HG02759 (cell line): ENCODE results near the gene HTR2B.
"Not testable (repeated sequence)": the region's sequence is repeated elsewhere in the genome, so short reads cannot be mapped to it uniquely, and the experiment has no call there.

Experiments
- ATAC-seq: cut with Tn5 transposase; IDR thresholded peaks from one replicate; pipeline ENCODE4 v1.9.1; 2021; ENCODE audit warnings: mild to moderate bottlenecking, moderate library complexity; ENCODE audit not compliant: unreplicated experiment

HTR2B gene

GRCh38 chr2:231124838-231125568, at the start of gene HTR2B:
TSS of gene HTR2B (minus strand) at chr2:231125042. CDS start at chr2:231123764, 1,278 bp downstream.
- no peak for ATAC-seq

DNA sequence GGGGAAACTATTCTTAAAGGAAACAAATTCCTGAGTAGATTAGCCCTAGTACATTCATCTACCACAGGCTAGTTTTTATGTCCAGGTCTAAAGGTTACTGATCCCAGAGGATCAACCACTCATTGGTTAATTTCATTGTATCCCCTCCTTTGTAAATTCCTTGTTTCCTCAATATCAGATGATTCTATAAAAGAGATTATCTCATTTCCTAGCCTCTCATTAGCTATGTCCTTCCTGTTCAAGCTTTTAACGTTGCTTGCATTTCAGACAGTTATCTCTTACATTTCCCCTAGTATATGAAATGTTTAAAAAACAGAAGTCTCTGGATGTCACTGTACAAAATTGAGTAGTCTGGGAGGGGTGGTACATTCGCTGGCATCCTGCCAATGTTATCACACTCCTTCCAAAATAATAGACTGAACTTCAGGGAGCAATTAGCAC, 49.4 kb upstream of the HTR2B start:
- no peak for ATAC-seq

DNA sequence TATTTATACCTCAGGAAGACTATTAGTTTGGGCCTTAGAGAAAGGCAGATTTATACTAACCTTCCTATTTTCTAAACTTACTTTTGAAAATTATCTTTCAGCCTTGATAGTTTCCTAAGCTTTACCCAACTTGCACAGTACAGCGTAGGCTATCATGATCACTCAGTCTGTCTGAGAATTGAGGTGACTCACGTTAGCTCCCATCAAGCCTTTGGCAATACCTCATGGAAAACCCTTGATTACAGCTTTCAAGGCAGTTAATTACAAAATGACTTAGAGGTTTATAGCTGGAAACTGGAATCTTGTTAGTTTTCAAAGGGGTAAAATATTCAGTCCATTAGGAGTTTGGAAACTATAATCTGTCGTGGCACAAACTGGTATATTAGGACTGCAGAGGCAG, 47.2 kb upstream of the HTR2B start:
- ATAC-seq = no peak

DNA sequence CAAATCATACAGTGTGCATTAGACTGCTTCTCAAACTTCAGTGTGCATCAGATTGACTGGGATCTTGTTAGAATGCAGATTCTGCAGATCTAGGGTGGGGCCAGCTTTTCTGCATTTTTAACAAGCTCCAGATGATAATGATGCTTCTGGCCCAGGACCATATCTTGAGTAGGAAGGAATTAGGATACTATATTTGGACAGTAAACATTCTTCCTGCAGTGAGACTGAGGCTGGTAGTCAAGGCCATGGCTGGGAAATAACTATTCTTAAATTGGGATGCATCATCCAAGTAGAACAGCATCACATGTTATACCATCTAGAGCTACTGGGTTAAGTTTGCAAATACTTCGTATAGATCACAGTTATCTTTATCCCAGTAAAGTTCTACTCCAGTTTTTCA, 45.2 kb upstream of the HTR2B start:
- no peak for ATAC-seq

GRCh38 chr2:231169488-231169887, 44.6 kb upstream of the HTR2B start:
- no peak for ATAC-seq

DNA sequence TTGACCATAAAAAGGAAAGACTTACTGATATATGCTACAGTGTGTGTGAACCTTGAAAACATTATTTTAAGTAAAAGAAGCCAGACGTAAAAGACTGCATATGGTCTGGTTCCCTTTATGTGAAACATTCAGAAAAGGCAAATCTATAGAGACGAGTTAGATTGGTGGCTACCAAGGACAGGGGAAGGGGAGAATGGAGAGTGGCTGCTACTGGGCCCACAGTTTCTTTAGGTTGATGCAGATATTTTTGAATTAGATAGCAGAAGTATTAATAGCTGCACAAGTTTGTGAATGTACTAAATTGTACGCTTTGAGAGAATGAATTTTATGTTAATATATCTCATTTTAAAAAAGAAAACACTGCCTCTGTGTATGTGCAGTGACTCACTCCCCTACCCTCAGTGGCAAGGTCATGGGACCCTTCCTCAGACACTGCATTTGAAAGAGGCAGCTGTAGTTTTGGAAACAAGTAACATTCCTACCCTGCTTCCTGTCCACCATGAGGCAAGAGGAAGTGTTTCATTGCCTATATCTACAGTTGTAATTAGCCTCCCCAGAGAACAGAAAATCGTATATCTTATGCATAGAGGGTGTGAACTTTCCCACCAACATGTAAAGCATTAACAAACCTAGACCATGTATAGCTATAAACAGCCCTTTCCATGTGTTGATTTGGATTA, 43.8 kb upstream of the HTR2B start:
- no peak for ATAC-seq

DNA sequence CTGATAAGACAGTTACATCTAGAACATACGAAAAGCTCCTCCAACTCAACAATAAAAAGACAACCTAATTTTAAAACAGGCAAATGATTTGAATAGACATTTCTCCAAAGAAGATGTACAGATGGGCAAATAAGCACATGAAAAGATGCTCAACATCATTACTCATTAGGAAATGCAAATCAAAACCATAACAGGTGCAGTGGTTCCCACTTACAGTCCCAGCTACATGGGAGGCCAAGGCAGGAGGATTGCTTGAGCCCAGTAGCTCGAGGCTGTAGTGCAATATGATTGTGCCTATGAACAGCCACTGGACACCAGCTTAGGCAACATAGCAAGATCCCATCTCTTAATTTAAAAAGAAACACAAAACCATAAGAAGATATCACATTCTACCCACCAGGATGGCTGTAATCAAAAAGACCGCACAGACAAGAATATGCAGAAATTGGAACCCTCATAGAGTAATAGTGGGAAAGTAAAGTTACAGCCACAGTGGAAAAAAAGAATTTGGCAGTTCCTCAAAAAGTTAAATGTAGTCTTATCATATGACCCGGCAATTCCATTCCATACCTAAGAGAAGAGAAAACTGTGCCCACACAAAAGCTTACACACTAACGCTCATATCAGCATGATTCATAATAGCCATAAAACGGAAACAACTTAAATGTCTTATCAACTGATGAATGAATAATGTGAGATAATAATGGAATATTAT, 43.1 kb upstream of the HTR2B start:
- no peak for ATAC-seq

- ATAC-seq = no peak
Observed at GRCh38 chr2:231163414-231164095, 38.7 kb upstream of the HTR2B start.

GRCh38 chr2:231163011-231163410, 38.2 kb upstream of the HTR2B start:
- ATAC-seq = no peak

GRCh38 chr2:231161877-231162329, 37.1 kb upstream of the HTR2B start:
- ATAC-seq = no peak

GRCh38 chr2:231161252-231161839, 36.5 kb upstream of the HTR2B start:
- ATAC-seq = no peak

GRCh38 chr2:231160701-231161100, 35.9 kb upstream of the HTR2B start:
- no peak for ATAC-seq

DNA sequence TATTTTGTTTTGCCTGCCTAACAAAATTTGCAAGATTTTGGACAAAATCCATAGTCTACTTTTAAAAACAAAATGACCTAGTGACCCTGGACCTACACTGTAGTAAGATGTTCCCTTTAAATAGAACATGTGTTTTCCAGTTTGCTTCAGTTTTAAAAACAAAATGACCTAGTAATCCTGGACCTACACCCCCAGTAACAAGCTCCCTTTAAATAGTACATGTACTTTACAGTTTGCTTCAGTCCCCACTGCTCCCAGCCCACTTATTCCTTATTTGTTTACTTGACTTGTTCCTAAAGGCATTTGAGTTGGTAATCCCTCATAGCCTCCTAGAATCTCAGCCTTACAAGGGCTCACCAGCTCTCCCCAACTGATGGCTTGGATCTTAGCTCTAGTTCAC, 34.5 kb upstream of the HTR2B start:
- no peak for ATAC-seq

DNA sequence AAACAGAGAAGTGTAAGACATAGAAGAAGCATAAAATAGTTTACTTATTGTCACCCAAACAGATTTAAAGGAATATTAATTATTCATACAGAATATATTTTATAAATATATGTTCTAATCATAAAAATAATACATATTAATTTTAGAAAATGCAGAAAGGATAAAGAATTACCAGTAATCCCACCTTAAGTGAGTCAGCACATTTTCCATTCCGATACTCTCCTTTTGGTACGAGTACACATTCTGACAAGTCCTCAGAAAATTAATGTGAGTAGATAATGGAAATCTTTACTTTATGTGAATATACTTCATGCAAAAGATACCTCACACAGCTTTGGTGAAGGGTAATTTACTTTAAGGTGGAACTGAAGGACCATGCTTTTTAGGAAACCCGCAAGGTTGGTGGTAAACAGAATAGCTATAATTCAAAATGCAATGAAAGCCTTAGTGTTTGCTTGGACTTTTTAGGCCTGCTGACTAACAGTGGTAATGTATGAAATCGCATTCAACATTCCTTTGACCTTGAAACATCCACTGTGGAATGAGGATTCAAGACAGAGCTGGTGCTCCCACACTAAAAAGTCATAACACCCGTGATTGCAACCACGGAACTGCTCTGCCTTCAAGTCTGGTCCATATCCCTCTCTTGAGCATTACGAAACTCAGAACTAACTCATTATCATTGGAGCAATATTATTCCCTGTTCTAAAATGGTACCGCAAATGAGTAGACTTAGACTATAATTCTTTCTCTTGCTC, 28.1 kb upstream of the HTR2B start:
- no peak for ATAC-seq

GRCh38 chr2:231146665-231147064, 21.8 kb upstream of the HTR2B start:
- ATAC-seq = no peak

- no peak for ATAC-seq
Observed at GRCh38 chr2:231144896-231145295, 20.1 kb upstream of the HTR2B start.

DNA sequence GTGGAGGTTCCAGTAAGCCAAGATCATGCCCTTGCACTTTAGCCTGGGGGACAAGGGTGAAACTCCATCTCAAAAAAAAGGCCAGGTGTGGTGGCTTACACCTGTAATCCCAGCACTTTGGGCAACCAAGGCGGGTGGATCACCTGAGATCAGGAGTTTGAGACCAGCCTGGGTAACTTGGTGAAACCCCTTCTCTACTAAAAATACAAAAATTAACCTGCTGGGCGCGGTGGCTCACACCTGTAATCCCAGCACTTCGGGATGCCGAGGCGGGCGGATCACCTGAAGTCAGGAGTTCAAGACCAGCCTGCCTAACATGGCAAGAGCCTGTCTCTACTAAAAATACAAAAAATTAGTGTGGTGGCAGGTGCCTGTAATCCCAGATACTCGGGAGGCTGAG, 16.0 kb upstream of the HTR2B start:
- ATAC-seq = not testable (repeated sequence)

- ATAC-seq = no peak
Observed at GRCh38 chr2:231139796-231140195, 15.0 kb upstream of the HTR2B start.

- ATAC-seq = no peak
Observed at GRCh38 chr2:231138699-231139098, 13.9 kb upstream of the HTR2B start.
